Measurements from ENCODE around the gene ABHD17A. TPM values are rescaled to one million over a fixed set of nuclear protein-coding genes. Genes with fewer than 3 reads are reported as not detected.

The ABHD17A gene
- total and polyA plus RNA-seq, 4 donors = 68.8 to 110 (median 91.0) TPM

- H3K4me1 ChIP-seq (ENCODE audit: control insufficient read depth in 5 of 5, insufficient read depth in 5 of 5, low read length in 5 of 5) = peaks cover 8 to 41% (median 15%) of the 10 kb centered on the region in 5 donors
- H3K27ac ChIP-seq (ENCODE audit: low read depth in 1 of 2, low read length in 1 of 2) = no peak overlapping the region
- H3K9ac ChIP-seq (ENCODE audit: insufficient read depth in 1 of 2, low read length in 2 of 2) = no peak overlapping the region
- no peak overlapping the region for H3K4me3 ChIP-seq
- TF ChIP-seq CTCF (IDR thresholded peaks at IDR 0.05; ENCODE audit: control extremely low read depth, extremely low read depth) = no peak
- 61 to 65% methylated on average over 5 of the region's 5 CpGs for WGBS, 2 donors
- DNase-seq (no peak), ATAC-seq (ENCODE audit: insufficient read depth, low FRiP score) (no peak)
- no peaks in the 10 kb centered on the region for H3K9me3 ChIP-seq (ENCODE audit: control insufficient read depth in 4 of 4, insufficient read depth in 3 of 4, low read length in 3 of 4)
- no peaks in the 10 kb centered on the region for H3K27me3 ChIP-seq (ENCODE audit: control insufficient read depth in 3 of 3, insufficient read depth in 3 of 3, low read length in 2 of 3)
- peaks cover 0 to 8% (median 1%) of the 10 kb centered on the region in 4 donors for H3K36me3 ChIP-seq (ENCODE audit: control insufficient read depth in 4 of 4, insufficient read depth in 4 of 4, low read length in 4 of 4)
Observed at GRCh38 chr19:1849132-1849474, 36.2 kb downstream of the ABHD17A start.

GRCh38 chr19:1848399-1849131, 36.7 kb downstream of the ABHD17A start, which contains the start of gene REXO1:
Gene REXO1, minus strand, starts transcription at chr19:1848483. Its CDS starts 125 bp downstream, at chr19:1848358.
- peaks cover 0 to 8% (median 1%) of the 10 kb centered on the region in 4 donors for H3K36me3 ChIP-seq (ENCODE audit: control insufficient read depth in 4 of 4, insufficient read depth in 4 of 4, low read length in 4 of 4)
- DNase-seq (peak; percentile 96 to 97 (median 96)), ATAC-seq (ENCODE audit: insufficient read depth, low FRiP score) (peak; percentile 95)
- peak within 1 kb of the TSS; percentile 81 to 85 for H3K9ac ChIP-seq (ENCODE audit: insufficient read depth in 1 of 2, low read length in 2 of 2)
- peak within 1 kb of the TSS; percentile 99 for H3K27ac ChIP-seq (ENCODE audit: low read depth in 1 of 2, low read length in 1 of 2)
- H3K4me1 ChIP-seq (ENCODE audit: control insufficient read depth in 5 of 5, insufficient read depth in 5 of 5, low read length in 5 of 5) = peaks cover 8 to 41% (median 12%) of the 10 kb centered on the region in 5 donors
- H3K9me3 ChIP-seq (ENCODE audit: control insufficient read depth in 4 of 4, insufficient read depth in 3 of 4, low read length in 3 of 4) = no peaks in the 10 kb centered on the region
- TF ChIP-seq CTCF (IDR thresholded peaks at IDR 0.05; ENCODE audit: control extremely low read depth, extremely low read depth) = peak; percentile 90
- peak within 1 kb of the TSS; percentile 99 for H3K4me3 ChIP-seq
- WGBS, 2 donors = 2 to 3% methylated on average over 42 to 60 of the region's 60 CpGs
- no peaks in the 10 kb centered on the region for H3K27me3 ChIP-seq (ENCODE audit: control insufficient read depth in 3 of 3, insufficient read depth in 3 of 3, low read length in 2 of 3)

- peaks cover 8 to 39% (median 12%) of the 10 kb centered on the region in 5 donors for H3K4me1 ChIP-seq (ENCODE audit: control insufficient read depth in 5 of 5, insufficient read depth in 5 of 5, low read length in 5 of 5)
- ATAC-seq (ENCODE audit: insufficient read depth, low FRiP score) (no peak), DNase-seq (peak in 1 of 3 donors; percentile 35)
- 0% methylated on average over 28 to 72 of the region's 72 CpGs for WGBS, 2 donors
- H3K4me3 ChIP-seq = peak overlapping the region; percentile 99
- peak overlapping the region; percentile 63 to 85 for H3K9ac ChIP-seq (ENCODE audit: insufficient read depth in 1 of 2, low read length in 2 of 2)
- H3K36me3 ChIP-seq (ENCODE audit: control insufficient read depth in 4 of 4, insufficient read depth in 4 of 4, low read length in 4 of 4) = peaks cover 0 to 8% (median 1%) of the 10 kb centered on the region in 4 donors
- peak overlapping the region; percentile 99 for H3K27ac ChIP-seq (ENCODE audit: low read depth in 1 of 2, low read length in 1 of 2)
- no peak for TF ChIP-seq CTCF (IDR thresholded peaks at IDR 0.05; ENCODE audit: control extremely low read depth, extremely low read depth)
- H3K9me3 ChIP-seq (ENCODE audit: control insufficient read depth in 4 of 4, insufficient read depth in 3 of 4, low read length in 3 of 4) = no peaks in the 10 kb centered on the region
- H3K27me3 ChIP-seq (ENCODE audit: control insufficient read depth in 3 of 3, insufficient read depth in 3 of 3, low read length in 2 of 3) = no peaks in the 10 kb centered on the region
Observed at GRCh38 chr19:1847684-1848398, 37.5 kb downstream of the ABHD17A start.

Data from lung (tissue), 12 donors.